Islet precursor cell (in vitro differentiated cells): ENCODE results near the gene IFTAP.

ENCODE experiments used
- DNase-seq: peaks from one replicate; pipeline ENCODE4 v3.0.0-alpha.2; 2018

The IFTAP gene

GRCh38 chr11:36600180-36600579 lies 5.9 kb downstream of the IFTAP start:
- DNase-seq: no peak

DNA sequence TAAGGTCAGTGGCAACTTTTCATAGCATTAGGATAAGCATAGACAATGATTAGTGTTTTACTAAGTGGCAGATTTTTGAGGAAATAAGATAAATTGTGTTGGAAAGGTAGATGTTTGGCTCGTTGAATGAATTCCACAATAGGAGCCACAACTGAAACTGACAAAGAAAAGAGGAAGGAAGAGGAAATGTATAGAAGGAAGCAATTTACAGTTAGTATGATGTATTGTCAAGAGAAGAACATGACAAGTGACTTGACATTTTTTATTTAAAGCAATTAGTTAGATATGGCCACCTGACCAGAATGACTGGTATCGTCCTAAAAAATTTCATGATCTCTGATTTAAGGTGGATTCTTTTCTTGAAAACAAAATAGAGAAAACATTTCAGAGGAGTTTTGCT lies 6.9 kb downstream of the IFTAP start:
- DNase-seq: no peak

DNA sequence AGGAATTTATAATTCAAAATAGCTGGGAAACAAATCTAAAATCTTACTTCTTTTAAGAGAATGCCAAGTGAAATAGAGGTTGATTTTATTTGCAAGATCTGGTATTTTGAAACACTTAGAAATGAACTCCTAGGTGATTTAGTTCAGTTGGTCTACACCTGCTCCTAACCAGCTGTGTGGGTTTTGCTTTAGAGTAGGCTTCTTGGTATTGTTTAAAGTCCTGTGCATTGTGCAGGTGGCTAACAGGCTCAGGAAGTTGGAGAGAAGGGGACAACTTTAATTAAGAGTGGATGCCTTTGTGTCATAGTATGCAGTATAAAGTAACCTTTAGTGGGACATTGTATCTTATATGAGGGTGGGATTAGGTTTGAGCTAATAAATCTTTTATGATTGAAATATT lies 7.8 kb downstream of the IFTAP start:
- no peak for DNase-seq

DNA sequence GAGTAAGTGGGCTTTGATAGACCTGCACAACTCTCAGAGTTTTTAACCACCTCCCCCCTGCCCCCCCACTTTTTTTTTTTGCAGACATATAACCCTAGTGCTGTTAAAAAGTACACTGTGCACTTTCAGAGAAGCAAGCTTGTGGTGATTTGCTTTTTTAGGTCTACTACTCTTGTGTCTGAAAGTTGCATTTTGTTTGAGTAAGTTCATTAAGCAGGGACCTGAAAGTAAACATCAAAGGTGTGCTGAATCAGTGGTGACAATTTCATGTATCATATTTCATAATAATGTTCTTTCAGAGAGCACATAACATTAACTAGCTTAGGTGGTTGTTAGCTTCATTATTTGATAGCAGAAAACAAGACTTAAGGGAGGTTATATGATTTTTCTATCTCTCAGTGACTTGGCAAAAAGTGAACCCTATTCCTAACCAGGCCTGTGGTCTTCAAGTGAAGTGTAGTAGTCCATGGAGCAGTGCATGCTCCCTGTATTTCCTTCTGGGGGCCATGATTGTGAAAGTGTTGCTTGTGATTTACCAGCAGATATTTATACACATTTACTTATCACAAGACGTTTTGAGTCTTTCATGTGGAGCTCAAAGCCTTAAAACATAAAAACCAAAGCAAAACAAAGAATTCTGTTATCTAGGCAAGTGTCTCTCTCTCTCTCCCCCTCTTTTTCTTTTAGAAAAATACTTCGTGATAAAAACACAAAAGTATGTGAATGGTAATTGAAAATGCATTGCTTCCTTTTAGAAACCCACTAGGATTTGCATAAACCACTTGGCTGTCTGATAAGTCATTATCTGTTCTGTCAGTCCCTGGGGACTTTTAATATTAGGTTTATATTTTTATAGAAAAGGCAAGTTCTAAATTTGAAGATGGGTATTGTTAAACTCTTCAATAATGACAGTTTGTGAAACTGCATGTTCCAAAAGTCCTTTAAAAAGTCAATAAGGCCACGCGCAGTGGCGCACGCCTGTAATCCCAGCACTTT lies 11.2 kb downstream of the IFTAP start:
- no peak for DNase-seq

GRCh38 chr11:36608491-36609199 lies 14.3 kb downstream of the IFTAP start:
- no peak for DNase-seq

DNA sequence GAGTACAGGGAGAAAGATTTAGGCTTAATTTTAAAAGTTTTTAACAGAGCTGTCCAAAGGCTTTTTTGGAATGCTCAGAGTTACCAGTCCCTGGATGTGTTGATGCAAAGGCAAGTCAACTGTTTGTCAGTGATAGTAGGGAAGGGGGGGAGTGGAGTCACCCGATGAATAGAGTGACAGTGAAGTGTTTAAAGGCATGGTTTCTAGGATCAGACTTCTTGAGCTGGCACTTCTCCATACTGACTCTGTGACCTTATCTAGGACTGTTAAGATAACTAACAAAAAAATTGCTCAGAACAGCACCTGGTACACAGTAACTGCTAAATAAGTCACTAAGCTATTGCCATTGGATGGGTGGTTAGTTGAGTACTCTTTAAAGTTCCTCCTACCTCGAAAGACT lies 15.1 kb downstream of the IFTAP start:
- no peak for DNase-seq

GRCh38 chr11:36615826-36616225 lies 21.5 kb downstream of the IFTAP start:
- no peak for DNase-seq

GRCh38 chr11:36617543-36618362 lies 23.5 kb downstream of the IFTAP start:
- DNase-seq: no peak

DNA sequence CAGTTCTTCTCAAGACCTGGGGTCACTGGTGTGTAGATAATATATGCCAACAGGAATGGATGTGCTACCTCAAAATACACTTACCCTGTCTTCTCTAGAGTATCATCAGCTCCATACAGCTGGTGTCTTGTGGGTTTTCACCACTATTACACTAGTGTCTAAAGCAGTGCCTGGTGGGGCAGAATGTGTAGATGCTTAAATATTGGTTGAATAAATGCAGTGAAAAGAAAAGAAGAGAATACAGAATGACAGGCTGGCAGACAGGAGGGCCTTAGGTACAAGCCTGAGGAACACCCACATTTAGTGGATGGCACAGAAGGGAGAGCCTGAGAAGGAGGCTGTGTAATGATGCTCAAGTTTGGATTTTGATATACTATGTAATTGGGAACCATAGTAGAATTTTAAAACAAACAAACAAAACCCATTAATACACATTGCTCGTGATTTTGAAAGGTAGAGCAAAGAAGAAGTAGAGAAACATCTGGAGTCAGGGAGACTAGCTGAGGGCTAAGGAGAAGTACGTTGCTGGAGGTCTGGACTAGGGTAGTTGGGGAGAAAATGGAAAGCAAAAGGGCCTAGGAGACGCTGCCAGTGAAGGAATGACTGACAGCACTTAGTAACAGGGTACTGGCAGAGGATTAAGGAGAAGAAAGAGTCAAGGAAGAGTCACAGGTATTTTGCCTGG lies 24.2 kb downstream of the IFTAP start:
- no peak for DNase-seq

GRCh38 chr11:36619502-36619901 lies 25.2 kb downstream of the IFTAP start:
- no peak for DNase-seq

- DNase-seq: no peak
Observed at GRCh38 chr11:36620246-36620645, 25.9 kb downstream of the IFTAP start.

- no peak for DNase-seq
Observed at GRCh38 chr11:36622431-36623136, 28.3 kb downstream of the IFTAP start.

GRCh38 chr11:36623494-36623893 lies 29.2 kb downstream of the IFTAP start:
- DNase-seq: no peak

GRCh38 chr11:36627006-36627405 lies 32.7 kb downstream of the IFTAP start:
- no peak for DNase-seq

DNA sequence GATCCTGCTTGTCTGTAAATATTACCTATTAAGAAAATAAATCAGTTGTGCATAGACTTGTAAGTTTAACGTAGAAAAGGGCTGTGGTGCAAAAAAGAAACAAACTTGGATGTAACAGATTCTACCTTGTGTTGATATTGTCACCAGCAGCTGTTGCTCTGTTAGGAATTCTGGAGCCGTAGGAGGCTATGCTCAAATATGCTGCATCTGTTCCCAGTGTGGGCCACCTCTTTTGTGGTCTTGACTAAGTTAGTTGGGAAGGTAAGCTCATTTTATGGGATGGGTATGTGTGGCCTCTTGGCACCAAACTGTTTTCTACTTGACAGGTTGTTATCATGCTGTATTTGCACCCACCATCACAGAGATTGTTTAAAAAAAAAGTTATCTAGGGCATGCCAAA lies 33.2 kb downstream of the IFTAP start:
- DNase-seq: no peak

DNA sequence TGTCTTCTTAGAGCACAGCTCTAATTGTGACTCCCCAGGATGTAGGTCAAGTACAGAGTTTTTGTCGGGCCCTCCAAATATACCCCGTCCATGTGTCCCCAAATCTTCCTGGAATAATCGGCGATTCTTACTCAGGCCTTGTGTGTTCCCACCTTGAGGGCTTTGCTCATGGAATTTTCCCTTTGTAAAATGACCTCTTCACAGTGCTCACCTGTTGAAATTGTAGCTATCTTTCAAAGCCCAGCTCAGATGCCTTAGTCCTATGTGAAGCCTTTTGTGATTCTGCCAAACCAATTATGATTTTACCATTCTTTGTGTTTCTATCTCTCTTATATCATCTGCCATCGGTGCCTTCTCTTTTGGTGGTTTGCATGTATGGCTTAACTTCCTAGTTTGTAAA lies 33.8 kb downstream of the IFTAP start:
- DNase-seq: no peak

GRCh38 chr11:36628765-36629244 lies 34.5 kb downstream of the IFTAP start:
- DNase-seq: peak; percentile 65

GRCh38 chr11:36631774-36632173 lies 37.5 kb downstream of the IFTAP start:
- DNase-seq: no peak

GRCh38 chr11:36635066-36635862 lies 41.0 kb downstream of the IFTAP start:
- DNase-seq: peak; percentile 59

DNA sequence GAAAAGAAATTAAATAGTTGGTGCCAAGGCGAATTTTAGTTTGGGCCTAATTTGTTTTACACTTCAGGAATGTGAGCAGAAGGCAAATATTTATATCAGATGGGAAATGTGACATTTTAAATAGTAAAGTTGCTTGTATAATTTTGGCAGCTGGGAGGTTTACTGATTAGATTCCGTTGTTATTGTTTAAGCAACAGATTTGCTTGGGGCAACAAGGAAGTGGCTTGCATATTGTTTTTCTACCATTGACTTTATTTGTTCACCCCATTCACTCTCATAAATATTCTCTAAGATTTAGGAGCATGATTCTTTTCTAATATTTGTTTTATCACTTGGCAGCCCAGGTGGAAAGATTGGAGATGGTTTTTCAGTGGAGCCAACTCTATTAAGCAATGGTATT lies 44.3 kb downstream of the IFTAP start:
- DNase-seq: no peak
